ENCODE results near the gene DYNC1H1. TPM values are rescaled to one million over a fixed set of nuclear protein-coding genes. Genes with fewer than 3 reads are reported as not detected.

DYNC1H1 gene
- total and polyA plus RNA-seq, 3 donors from 2014 or later = 313 to 691 (median 538) TPM

DNA sequence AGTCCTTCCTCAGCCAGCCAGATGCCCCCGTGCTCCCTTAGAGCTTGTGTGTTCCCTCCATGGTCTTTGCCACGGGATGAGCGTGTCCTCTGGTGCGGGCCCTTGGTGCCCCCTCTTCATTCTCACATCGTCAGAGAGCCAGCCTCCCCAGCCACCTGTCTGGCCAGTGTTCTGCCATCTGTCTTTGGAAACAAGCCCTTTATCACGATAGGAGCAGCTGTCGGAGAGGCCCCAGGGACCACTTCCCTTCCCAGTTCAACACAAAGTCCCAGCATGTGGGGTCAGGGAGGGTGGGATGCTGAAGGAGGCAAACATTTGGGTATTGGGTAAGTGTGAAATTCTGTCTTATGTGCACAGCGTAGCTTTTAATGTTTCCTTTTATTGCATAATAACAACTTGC is 44.5 kb downstream of the DYNC1H1 start:
- Histone ChIP-seq H3K27ac (no peak overlapping the region), H3K4me3 (no peak overlapping the region), H3K9me3 (no peaks in the 10 kb centered on the region), H3K36me3 (ENCODE audit: low read depth, missing control alignments) (no peaks in the 10 kb centered on the region), H3K27me3 (no peaks in the 10 kb centered on the region), H3K4me1 (no peaks in the 10 kb centered on the region)
- WGBS, 2 donors = 86 to 90% methylated on average over 8 of the region's 8 CpGs
- TF ChIP-seq CTCF (IDR thresholded peaks at IDR 0.05) (no peak), POLR2A (IDR thresholded peaks at IDR 0.05) (no peak)
- no peak for DNase-seq
- intact Hi-C loops (cut with DNase I; ENCODE audit: low total_unique reads) = no loop called here

DNA sequence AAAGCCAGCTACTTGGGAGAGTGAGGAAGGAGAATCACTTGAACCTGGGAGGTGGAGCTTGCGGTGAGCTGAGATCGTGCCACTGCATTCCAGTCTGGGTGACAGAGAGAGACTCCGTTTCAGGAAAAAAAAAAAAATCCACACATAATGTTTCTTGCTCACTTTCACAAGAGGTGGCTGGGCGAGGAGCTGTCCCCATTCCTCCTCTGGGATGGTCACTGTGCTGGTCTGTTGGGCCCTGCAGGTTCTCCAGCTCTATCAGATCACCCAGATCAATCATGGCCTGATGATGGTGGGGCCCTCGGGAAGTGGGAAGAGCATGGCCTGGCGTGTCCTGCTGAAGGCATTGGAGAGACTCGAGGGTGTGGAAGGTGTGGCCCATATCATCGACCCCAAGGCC is 47.3 kb downstream of the DYNC1H1 start:
- no peak for TF ChIP-seq POLR2A (IDR thresholded peaks at IDR 0.05)
- no peak for TF ChIP-seq CTCF (IDR thresholded peaks at IDR 0.05)
- intact Hi-C loops (cut with DNase I; ENCODE audit: low total_unique reads) = no loop called here
- Histone ChIP-seq H3K36me3 (ENCODE audit: low read depth, missing control alignments) (no peaks in the 10 kb centered on the region), H3K4me1 (no peaks in the 10 kb centered on the region), H3K27me3 (no peaks in the 10 kb centered on the region), H3K4me3 (no peak overlapping the region), H3K27ac (no peak overlapping the region), H3K9me3 (no peaks in the 10 kb centered on the region)
- DNase-seq = no peak
- WGBS, 2 donors = 85 to 94% methylated on average over 8 of the region's 8 CpGs

GRCh38 chr14:102012336-102012735 is 48.0 kb downstream of the DYNC1H1 start:
- Histone ChIP-seq H3K4me1 (no peaks in the 10 kb centered on the region), H3K9me3 (no peaks in the 10 kb centered on the region), H3K27ac (no peak overlapping the region), H3K4me3 (no peak overlapping the region), H3K36me3 (ENCODE audit: low read depth, missing control alignments) (no peaks in the 10 kb centered on the region), H3K27me3 (no peaks in the 10 kb centered on the region)
- no peak for DNase-seq
- TF ChIP-seq CTCF (IDR thresholded peaks at IDR 0.05) (no peak), POLR2A (IDR thresholded peaks at IDR 0.05) (no peak)
- WGBS, 2 donors = 96% methylated on average over 7 of the region's 7 CpGs
- intact Hi-C loops (cut with DNase I; ENCODE audit: low total_unique reads) = no loop called here

GRCh38 chr14:102013669-102014200 is 49.4 kb downstream of the DYNC1H1 start:
- no peak overlapping the region for H3K4me3 ChIP-seq
- no peaks in the 10 kb centered on the region for H3K27me3 ChIP-seq
- H3K36me3 ChIP-seq (ENCODE audit: low read depth, missing control alignments) = no peaks in the 10 kb centered on the region
- H3K4me1 ChIP-seq = no peaks in the 10 kb centered on the region
- DNase-seq = no peak
- 89 to 95% methylated on average over 10 of the region's 10 CpGs for WGBS, 2 donors
- H3K27ac ChIP-seq = no peak overlapping the region
- TF ChIP-seq CTCF (IDR thresholded peaks at IDR 0.05) = no peak
- no peak for TF ChIP-seq POLR2A (IDR thresholded peaks at IDR 0.05)
- intact Hi-C loops (cut with DNase I; ENCODE audit: low total_unique reads) = no loop called here
- no peaks in the 10 kb centered on the region for H3K9me3 ChIP-seq

GRCh38 chr14:102015045-102015685 is 50.8 kb downstream of the DYNC1H1 start:
- DNase-seq = no peak
- H3K4me3 ChIP-seq = no peak overlapping the region
- no peak overlapping the region for H3K27ac ChIP-seq
- TF ChIP-seq POLR2A (IDR thresholded peaks at IDR 0.05) (no peak), CTCF (IDR thresholded peaks at IDR 0.05) (no peak)
- H3K36me3 ChIP-seq (ENCODE audit: low read depth, missing control alignments) = no peaks in the 10 kb centered on the region
- H3K27me3 ChIP-seq = no peaks in the 10 kb centered on the region
- no peaks in the 10 kb centered on the region for H3K4me1 ChIP-seq
- intact Hi-C loops (cut with DNase I; ENCODE audit: low total_unique reads) = no loop called here
- no peaks in the 10 kb centered on the region for H3K9me3 ChIP-seq
- 93 to 97% methylated on average over 16 of the region's 16 CpGs for WGBS, 2 donors
